HepG2 (cell line): ENCODE measurements around the gene YY1. TPM values are rescaled to one million over a fixed set of nuclear protein-coding genes. Genes with fewer than 3 reads are reported as not detected.

Source experiments
- ATF6 ChIP-seq: sonication (generic); formaldehyde crosslinking; conservative IDR thresholded peaks from 2 replicates; pipeline ENCODE4 v1.4.0; 2020; ENCODE audit warnings: missing genetic modification reagents
- CENPBD1 ChIP-seq: sonication (generic); formaldehyde crosslinking; IDR thresholded peaks from 2 replicates; pipeline ENCODE4 v1.8.0; 2022; ENCODE audit warnings: missing genetic modification reagents, low read depth, mild to moderate bottlenecking, borderline replicate concordance
- CENPX ChIP-seq: sonication (generic); formaldehyde crosslinking; IDR thresholded peaks from 2 replicates; pipeline ENCODE4 v1.9.0; 2021; ENCODE audit warnings: mild to moderate bottlenecking, missing genetic modification reagents, moderate library complexity
- HCFC1 ChIP-seq: fragments of 150-350 bp; IDR thresholded peaks from 2 replicates; pipeline ENCODE4 v1.6.1; 2014; ENCODE audit warnings: low read depth, low read length
- HNRNPL ChIP-seq: fragments of 200-400 bp; formaldehyde crosslinking; IDR thresholded peaks from 2 replicates; pipeline ENCODE4 v1.6.1; 2017; ENCODE audit warnings: mild to moderate bottlenecking, low read depth, low read length
- MED1 ChIP-seq: sonication (generic); formaldehyde crosslinking; IDR thresholded peaks from 2 replicates; pipeline ENCODE4 v1.4.0; 2020; ENCODE audit warnings: missing genetic modification reagents
- MED13 ChIP-seq: sonication (generic); formaldehyde crosslinking; IDR thresholded peaks from 2 replicates; pipeline ENCODE4 v1.5.0; 2020; ENCODE audit warnings: missing genetic modification reagents
- PCBP1 ChIP-seq: fragments of 200-400 bp; formaldehyde crosslinking; IDR thresholded peaks from 2 replicates; pipeline ENCODE4 v1.6.1; 2017; ENCODE audit warnings: mild to moderate bottlenecking, low read depth, low read length, borderline replicate concordance
- POGK ChIP-seq: sonication (generic); formaldehyde crosslinking; conservative IDR thresholded peaks from 2 replicates; pipeline ENCODE4 v1.8.0; 2022; ENCODE audit warnings: mild to moderate bottlenecking, moderate library complexity, missing genetic modification reagents
- PRDM4 ChIP-seq: sonication (generic); formaldehyde crosslinking; IDR thresholded peaks from 2 replicates; pipeline ENCODE4 v1.9.0; 2021; ENCODE audit warnings: missing genetic modification reagents, borderline replicate concordance
- SOX6 ChIP-seq, 2 experiments: fragments of 450-650 bp in 1 of 2; sonication (generic) in 1 of 2; formaldehyde crosslinking in 1 of 2; IDR thresholded peaks; 2 replicates each; pipeline versions ENCODE4 v1.4.0 to v1.6.1; 2017 to 2020; ENCODE audit warnings: antibody characterized with exemption in 1 of 2, mild to moderate bottlenecking in 1 of 2, missing genetic modification reagents in 1 of 2
- SRY ChIP-seq: sonication (generic); formaldehyde crosslinking; IDR thresholded peaks from 2 replicates; pipeline ENCODE4 v1.8.0; 2022; ENCODE audit warnings: mild to moderate bottlenecking, missing genetic modification reagents
- TARDBP ChIP-seq: sonication (generic); formaldehyde crosslinking; IDR thresholded peaks from 2 replicates; pipeline ENCODE4 v1.8.0; 2022; ENCODE audit warnings: mild to moderate bottlenecking, missing genetic modification reagents
- TRAFD1 ChIP-seq: sonication (generic); formaldehyde crosslinking; IDR thresholded peaks from 2 replicates; pipeline ENCODE4 v1.5.1; 2020; ENCODE audit warnings: missing genetic modification reagents, mild to moderate bottlenecking, borderline replicate concordance
- WIZ ChIP-seq: sonication (generic); formaldehyde crosslinking; IDR thresholded peaks from 2 replicates; pipeline ENCODE4 v1.5.1; 2020; ENCODE audit warnings: mild to moderate bottlenecking, missing genetic modification reagents
- ZNF552 ChIP-seq: sonication (generic); formaldehyde crosslinking; IDR thresholded peaks from 2 replicates; pipeline ENCODE4 v1.9.0; 2022; ENCODE audit warnings: missing genetic modification reagents, mild to moderate bottlenecking, borderline replicate concordance
- ZNF704 ChIP-seq: sonication (generic); formaldehyde crosslinking; IDR thresholded peaks from 2 replicates; pipeline ENCODE4 v1.8.1; 2023; ENCODE audit warnings: mild to moderate bottlenecking, inconsistent platforms, moderate library complexity, missing genetic modification reagents, borderline replicate concordance
- polyA plus RNA-seq, 8 experiments: library from polyadenylated mRNA; depleted of rRNA in 3 of 8; stranded (reverse) in 7 of 8; unstranded in 1 of 8; fragments of >200 nt; fragmentation: Illumina TruSeq in 4 of 8; extraction: Trizol in 4 of 8; gene quantifications; 2 replicates each; pipeline versions ENCODE4 v1.2.1 to v1.2.3, GENCODE V29; 2011 to 2016; ENCODE audit warnings: low read depth in 4 of 8, missing spikeins in 1 of 8, mixed read lengths in 1 of 8; ENCODE audit not compliant: insufficient read depth in 1 of 8
- total RNA-seq, 5 experiments: library from RNA; depleted of rRNA; stranded (reverse); fragments of >200 nt; fragmentation: Illumina TruSeq; extraction: Trizol; gene quantifications; 2 replicates each; pipeline ENCODE4 v1.2.3, GENCODE V29; 2016; ENCODE audit warnings: low read depth in 1 of 5

YY1 gene
- total and polyA plus RNA-seq, 2 of the 13 experiments (the other 11 are each of a cell fraction or from before 2014, with no cell fraction given), result 29.4 to 68.1 TPM

- TF ChIP-seq TRAFD1 (CRISPR knock-in tag) (no peak), HNRNPL (0 out of 2 replicates have a peak, but pooled peaks have one; percentile 49), TARDBP (CRISPR knock-in tag) (no peak), CENPX (CRISPR knock-in tag) (no peak), WIZ (CRISPR knock-in tag) (no peak), SRY (CRISPR knock-in tag) (peak; percentile 93), PCBP1 (0 out of 2 replicates have a peak, but pooled peaks have one; percentile 49), MED1 (CRISPR knock-in tag) (peak; percentile 84), MED13 (CRISPR knock-in tag) (peak; percentile 90), HCFC1 (peak; percentile 8; the same call in 1 of the 2 replicates), PRDM4 (CRISPR knock-in tag) (0 out of 2 replicates have a peak, but pooled peaks have one; percentile 48), CENPBD1 (CRISPR knock-in tag) (no peak), ZNF704 (CRISPR knock-in tag) (peak; percentile 78; the same call in 1 of the 2 replicates), ATF6 (no peak), ZNF552 (CRISPR knock-in tag) (peak; percentile 31; the same call in 1 of the 2 replicates), POGK (CRISPR knock-in tag) (peak; percentile 80), SOX6 (IDR thresholded peaks at IDR 0.05) (no peak), SOX6 (CRISPR knock-in tag; IDR thresholded peaks at IDR 0.05) (no peak)
These were observed 24.8 kb upstream of the YY1 start (continued) for GRCh38 chr14:100213956-100214769.
